HCT116 (cell line): ENCODE data around the gene ATG16L2. TPM values are rescaled to one million over a fixed set of nuclear protein-coding genes. Genes with fewer than 3 reads are reported as not detected.

Source experiments
- ATF3 ChIP-seq: IDR thresholded peaks from 2 replicates; pipeline ENCODE4 v1.6.1; 2012
- CBX3 ChIP-seq: IDR thresholded peaks from 2 replicates; pipeline ENCODE4 v1.6.1; 2012; ENCODE audit warnings: low read depth
- CEBPB ChIP-seq: IDR thresholded peaks from 2 replicates; pipeline ENCODE4 v1.6.1; 2012; ENCODE audit warnings: low read depth
- EGR1 ChIP-seq: IDR thresholded peaks from 2 replicates; pipeline ENCODE4 v1.6.1; 2012; ENCODE audit warnings: low read depth
- ELF1 ChIP-seq: IDR thresholded peaks from 2 replicates; pipeline ENCODE4 v1.6.1; 2012; ENCODE audit warnings: low read depth, borderline replicate concordance
- EZH2 ChIP-seq: fragments of 200-600 bp; sonication (generic); IDR thresholded peaks from 2 replicates; pipeline ENCODE4 v1.6.1; 2017; ENCODE audit warnings: antibody characterized with exemption, mixed run types
- EZH2phosphoT487 ChIP-seq: fragments of 200-600 bp; IDR thresholded peaks from 2 replicates; pipeline ENCODE4 v1.6.1; 2018; ENCODE audit warnings: antibody characterized with exemption, borderline replicate concordance
- FOSL1 ChIP-seq: IDR thresholded peaks from 2 replicates; pipeline ENCODE4 v1.6.1; 2012; ENCODE audit warnings: low read depth
- JUND ChIP-seq: IDR thresholded peaks from 2 replicates; pipeline ENCODE4 v1.6.1; 2012
- POLR2A ChIP-seq: IDR thresholded peaks from 2 replicates; pipeline ENCODE4 v1.7.0; 2011; ENCODE audit warnings: borderline replicate concordance; ENCODE audit not compliant: insufficient read depth, insufficient read length; ENCODE audit errors: extremely low read depth
- POLR2AphosphoS5 ChIP-seq: IDR thresholded peaks from 2 replicates; pipeline ENCODE4 v1.6.1; 2011; ENCODE audit warnings: mild to moderate bottlenecking, low read depth, low read length, moderate library complexity
- RAD21 ChIP-seq: IDR thresholded peaks from 2 replicates; pipeline ENCODE4 v1.6.1; 2012; ENCODE audit warnings: low read depth, mild to moderate bottlenecking
- SIN3A ChIP-seq: IDR thresholded peaks from 2 replicates; pipeline ENCODE4 v1.6.1; 2012; ENCODE audit warnings: low read depth
- SP1 ChIP-seq: IDR thresholded peaks from 2 replicates; pipeline ENCODE4 v1.6.1; 2012; ENCODE audit warnings: low read depth
- SRF ChIP-seq: IDR thresholded peaks from 2 replicates; pipeline ENCODE4 v1.6.1; 2012; ENCODE audit warnings: low read depth
- TCF7L2 ChIP-seq: IDR thresholded peaks from 2 replicates; pipeline ENCODE4 v1.7.0; 2011; ENCODE audit warnings: borderline replicate concordance, inconsistent platforms; ENCODE audit not compliant: insufficient read depth, insufficient read length; ENCODE audit errors: extremely low read depth
- YY1 ChIP-seq: IDR thresholded peaks from 2 replicates; pipeline ENCODE4 v1.6.1; 2011; ENCODE audit warnings: low read length, low read depth, moderate library complexity, mild to moderate bottlenecking; ENCODE audit not compliant: insufficient replicate concordance; ENCODE audit errors: extremely low read depth
- ZFX ChIP-seq: fragments of 450-650 bp; IDR thresholded peaks from 2 replicates; pipeline ENCODE4 v1.6.1; 2017
- ZNF274 ChIP-seq: fragments of 200-500 bp; sonication (Bioruptor generic); IDR thresholded peaks from 2 replicates; pipeline ENCODE4 v1.6.1; 2014; ENCODE audit warnings: mild to moderate bottlenecking, low read depth, low read length, inconsistent platforms
- total RNA-seq: library from RNA; stranded (reverse); gene quantifications from one replicate; pipeline ENCODE4 v1.2.1, GENCODE V29; 2021; ENCODE audit not compliant: unreplicated experiment
- TF ChIP-seq, protein P1 (sequence below): IDR thresholded peaks from 2 replicates; pipeline ENCODE4 v1.6.1; 2012

Gene ATG16L2
- total RNA-seq, 1 experiment from 2014 or later = 15.2 TPM

DNA sequence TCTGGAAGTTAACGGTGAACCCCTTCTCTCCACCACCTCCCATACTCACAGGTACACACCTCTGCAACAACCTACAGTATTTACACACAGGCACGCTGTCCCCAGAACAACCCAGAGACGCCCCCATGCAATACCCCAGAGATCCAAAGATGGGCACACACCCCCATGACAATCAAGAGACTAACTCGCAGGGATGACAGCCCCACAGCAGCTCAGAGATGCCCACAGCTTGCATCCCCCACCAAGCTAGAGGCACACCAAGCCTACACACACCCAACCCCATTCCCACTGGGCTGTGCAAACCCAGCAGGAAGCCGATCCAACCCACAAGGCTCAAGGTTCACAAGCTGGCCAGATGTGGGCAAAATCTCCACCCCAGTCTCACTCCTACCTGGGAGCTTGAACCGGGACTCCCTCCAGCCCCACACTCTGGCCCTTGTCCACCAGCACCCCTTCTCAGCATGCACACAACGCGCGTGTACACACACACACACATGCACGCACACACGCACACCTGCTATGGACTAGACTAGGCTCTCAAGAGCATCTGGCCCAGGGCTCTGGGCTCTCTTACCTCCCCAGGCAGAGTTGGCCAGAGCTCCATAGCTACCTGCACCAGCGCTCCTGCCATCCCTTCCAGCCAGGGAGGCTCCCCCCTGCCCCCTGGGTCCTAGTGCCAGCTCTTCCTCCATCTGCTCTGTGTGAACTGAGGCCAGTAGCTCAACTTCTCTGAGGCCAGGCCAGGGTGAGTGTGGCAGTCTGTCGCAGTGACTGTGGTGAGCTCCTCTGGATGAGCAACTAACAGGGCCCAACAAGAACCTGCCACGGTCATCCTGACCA is 31.9 kb upstream of the ATG16L2 start (continued):
- no peak for TF ChIP-seq ATF3
- no peak for TF ChIP-seq ZFX
- no peak for TF ChIP-seq EZH2
- no peak for TF ChIP-seq JUND
- TF ChIP-seq RAD21 = no peak
- no peak for TF ChIP-seq POLR2A
- TF ChIP-seq ELF1 = no peak
- TF ChIP-seq ZNF274 = no peak
- peak; percentile 38 for TF ChIP-seq YY1
- TF ChIP-seq CEBPB = no peak
- no peak for TF ChIP-seq TCF7L2
- TF ChIP-seq, protein P1, sequence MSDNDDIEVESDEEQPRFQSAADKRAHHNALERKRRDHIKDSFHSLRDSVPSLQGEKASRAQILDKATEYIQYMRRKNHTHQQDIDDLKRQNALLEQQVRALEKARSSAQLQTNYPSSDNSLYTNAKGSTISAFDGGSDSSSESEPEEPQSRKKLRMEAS = no peak
- no peak for TF ChIP-seq POLR2AphosphoS5
- peak; percentile 83 for TF ChIP-seq FOSL1
- no peak for TF ChIP-seq CBX3
- peak; percentile 1; the same call in 1 of the 2 replicates for TF ChIP-seq SP1
- no peak for TF ChIP-seq EZH2phosphoT487
- TF ChIP-seq SRF = no peak
- TF ChIP-seq SIN3A = no peak
- TF ChIP-seq EGR1 = no peak
